DMS114 treated with DMSO at 0.1 percent for 48 hours (cell line): ENCODE results near the gene LRRC46.
A peak's percentile ranks its signal among the peaks of the same experiment; 100 is the strongest.

Experiments used
- DNase-seq: peaks from one replicate; lab custom pipeline; 2025; ENCODE audit not compliant: unreplicated experiment; lab: John Stamatoyannopoulos, UW

LRRC46 gene

GRCh38 chr17:47830396-47831002 lies 971 bp upstream of the LRRC46 start:
- no peak for DNase-seq

DNA sequence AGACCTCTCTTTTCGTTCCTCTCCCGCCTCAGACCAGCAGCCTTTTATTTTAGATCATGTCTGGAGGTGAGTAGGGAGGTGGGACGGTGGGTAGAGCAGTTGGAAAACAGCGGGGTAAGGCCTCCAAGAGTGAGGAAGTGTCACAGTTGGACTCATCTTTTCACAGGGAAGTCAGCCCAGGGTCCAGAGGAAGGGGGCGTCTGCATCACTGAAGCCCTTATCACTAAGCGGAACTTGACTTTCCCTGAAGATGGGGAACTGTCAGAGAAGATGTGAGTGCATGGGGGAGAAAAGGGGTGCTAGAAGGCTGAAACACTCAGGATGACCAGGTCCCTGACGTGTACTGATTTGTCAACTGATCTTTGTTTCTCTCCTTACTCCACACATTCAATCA lies 461 bp downstream of the LRRC46 start:
- DNase-seq = no peak

DNA sequence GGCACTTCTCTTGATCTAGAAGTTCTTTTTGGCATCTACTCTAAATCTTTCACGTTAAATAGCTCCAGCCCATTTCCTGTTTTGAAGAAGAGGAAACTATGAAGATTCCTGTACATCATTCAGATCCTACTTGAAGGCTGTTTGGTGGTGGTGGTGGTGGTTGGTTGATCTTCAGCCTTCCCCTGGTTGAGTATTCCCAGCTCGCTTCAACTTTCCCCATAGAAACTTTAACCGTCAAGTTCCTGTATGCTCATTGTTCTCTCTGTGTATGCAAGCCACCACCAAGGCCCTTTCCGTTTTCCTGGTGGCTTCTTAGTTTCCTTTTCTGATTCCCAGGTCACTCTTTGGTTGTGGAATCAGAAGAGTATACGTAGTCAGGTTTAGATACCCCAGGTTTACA lies 3.3 kb downstream of the LRRC46 start:
- no peak for DNase-seq

DNA sequence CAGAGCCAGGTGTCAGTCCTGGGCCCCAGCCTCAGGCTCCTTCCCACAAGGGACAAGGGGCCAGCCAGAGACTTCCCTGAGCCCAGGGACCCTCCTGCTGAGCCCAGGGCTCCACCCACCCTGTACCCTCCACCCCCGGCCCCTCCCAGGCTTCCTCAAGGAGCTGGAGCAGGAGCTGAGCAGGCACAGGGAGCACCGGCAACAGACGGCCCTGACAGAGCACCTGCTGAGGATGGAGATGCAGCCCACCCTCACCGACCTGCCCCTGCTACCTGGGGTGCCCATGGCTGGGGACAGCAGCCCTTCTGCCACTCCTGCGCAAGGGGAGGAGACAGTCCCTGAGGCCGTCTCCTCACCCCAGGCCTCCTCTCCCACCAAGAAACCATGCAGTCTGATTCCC lies 5.1 kb downstream of the LRRC46 start:
- no peak for DNase-seq

- no peak for DNase-seq
Measured at GRCh38 chr17:47837401-47838039, 6.0 kb downstream of the LRRC46 start.

DNA sequence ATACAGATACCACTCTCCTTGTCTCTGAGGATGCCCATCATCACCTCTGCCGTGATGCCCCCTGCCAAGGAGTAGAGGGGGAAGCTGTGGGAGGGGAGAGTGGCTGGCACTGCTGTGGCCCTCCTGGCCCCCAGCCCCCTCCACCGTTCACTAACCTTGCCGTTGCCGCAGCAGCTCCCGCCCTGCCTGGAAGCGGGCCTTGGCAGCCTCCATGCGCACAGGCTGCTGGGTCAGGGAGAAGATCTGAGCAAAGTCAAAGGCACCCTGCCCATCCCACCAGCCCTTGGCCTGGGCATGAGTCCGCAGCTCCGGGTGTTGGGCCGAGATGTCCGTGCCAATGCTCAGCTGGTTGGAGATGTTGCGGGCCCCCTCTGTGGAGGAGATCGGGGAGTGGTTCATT lies 7.2 kb downstream of the LRRC46 start:
- no peak for DNase-seq

DNA sequence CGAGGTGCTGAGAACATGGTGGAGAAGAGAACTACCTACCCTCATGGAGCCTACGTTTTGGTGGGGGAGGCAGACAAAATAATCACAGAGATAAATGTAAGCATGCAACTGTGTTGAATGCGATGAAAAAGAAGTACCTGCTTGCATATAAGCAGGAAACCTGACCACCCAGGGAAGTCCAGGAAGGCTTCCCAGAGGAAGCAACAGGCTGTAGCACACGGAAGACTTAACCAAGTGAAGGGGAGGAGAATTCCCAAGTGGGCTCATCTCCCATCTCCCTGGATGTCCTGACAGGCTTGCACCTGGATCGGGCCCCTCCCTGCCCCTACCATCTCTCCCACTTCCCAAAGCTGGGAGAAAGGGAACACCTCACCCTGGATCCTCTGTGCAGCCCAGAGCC lies 7.6 kb downstream of the LRRC46 start:
- no peak for DNase-seq

DNA sequence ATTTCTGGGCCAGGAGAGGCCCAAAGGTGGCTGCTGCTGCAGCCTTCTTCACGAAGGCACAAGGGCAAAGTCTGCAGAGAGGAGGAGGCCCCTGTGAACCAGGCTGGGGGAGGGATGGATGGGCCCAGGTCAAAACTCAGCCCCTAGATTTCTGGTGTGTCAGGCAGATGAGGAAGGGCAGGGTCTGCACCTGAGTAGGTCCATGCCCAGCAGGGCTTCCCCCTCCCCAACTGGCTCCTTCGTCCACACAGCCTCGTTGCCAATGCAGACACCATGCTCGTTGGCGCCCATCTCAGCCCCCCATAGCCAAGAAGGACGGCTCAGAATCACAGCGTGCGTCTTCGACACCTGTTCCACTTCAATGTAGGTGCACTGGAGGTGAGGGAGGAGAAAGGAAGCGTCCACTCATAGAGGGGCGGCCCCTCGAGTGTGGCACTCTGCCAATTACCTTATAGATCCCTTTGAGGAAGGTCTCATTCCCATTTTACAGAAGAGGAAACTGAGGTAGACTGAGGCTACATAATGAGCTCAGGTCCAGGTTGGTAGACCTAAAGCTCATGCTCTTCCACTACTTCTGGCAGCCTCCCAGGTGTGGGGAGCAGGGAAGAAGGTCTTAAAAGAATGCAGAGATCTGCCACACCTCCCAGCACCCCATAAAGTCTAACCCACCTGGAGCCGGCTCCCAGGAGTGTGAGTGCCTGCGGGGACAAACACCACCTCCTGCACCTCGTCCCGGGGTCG lies 8.7 kb downstream of the LRRC46 start:
- DNase-seq = no peak

DNA sequence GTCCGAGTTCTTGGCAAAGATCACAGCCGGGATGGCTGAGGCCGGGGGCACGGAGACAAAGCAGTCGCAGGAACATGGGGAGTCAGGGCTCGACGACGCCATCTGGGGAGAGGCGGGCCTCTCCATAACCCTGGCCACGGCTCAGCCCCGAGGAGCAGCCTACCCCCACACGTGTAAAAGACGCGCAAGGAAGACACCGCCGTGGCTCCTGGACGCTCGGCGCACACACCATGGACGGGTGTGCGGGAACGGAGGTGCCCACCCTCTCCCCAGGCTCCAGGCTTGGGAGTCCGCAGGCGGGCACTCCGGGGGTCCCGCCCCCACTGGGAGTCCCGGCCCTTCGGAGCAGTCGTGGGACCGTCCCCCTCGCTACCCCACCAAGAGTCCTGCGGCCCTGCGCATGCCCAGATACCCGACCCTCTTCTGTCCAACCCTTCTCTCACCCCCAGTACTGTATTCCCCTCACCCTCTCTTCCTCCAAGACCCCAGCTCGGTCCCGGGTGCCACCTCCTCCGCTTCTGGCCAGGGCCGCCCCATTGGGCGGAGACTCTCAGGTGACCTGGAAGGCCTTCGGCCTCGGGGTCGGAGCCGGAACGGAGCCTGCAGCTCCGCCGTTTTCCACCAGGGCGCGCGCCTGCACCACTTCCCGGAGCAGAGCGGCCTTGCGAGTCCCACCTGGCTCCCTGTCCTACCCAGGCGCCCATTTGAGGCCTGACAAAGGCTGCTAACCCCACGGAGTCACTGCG lies 9.4 kb downstream of the LRRC46 start, which contains the start of gene SCRN2:
TSS of gene SCRN2 (minus strand) at position 532 of the 746 bp plus-strand sequence. CDS start at position 102, 430 bp downstream.
- peak; percentile 69 for DNase-seq

- DNase-seq = no peak
Measured at GRCh38 chr17:47841488-47842291, 10.2 kb downstream of the LRRC46 start.

DNA sequence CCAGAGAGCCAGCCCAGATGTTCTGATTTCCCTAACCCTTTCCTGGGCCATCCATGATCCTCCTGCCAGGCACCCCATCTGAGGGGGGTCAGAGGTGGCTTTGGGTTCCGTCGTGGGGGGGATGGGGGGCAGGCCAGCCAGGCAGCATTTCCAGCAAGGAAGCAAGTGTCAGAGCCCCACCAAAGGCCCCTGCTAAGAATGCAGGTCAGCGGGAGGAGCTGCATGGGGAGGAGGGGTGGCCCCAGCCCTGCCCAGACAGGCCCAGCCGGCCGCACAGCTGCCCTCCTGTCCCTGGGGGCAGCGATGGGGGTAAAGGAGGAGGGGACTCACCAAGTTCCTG lies 11.9 kb downstream of the LRRC46 start:
- no peak for DNase-seq

DNA sequence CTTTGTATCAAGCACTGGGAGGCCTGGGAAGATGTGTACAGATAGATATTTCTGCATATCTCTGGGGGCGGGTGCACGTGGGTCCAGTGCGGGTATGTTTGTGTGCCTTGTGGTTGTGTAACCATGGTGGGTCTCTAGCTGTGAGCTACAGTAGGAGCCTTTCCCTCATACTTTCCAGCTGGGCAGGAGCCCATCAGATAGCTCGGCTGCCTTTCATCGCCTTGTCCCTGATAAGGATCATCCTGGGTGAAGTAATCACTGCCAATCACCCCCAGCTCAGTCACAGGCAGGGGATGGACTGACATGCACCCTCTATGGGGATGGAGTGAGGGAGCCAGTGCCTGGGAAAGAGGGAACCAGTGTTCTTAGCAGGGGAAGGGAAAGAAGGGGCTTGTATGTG lies 12.8 kb downstream of the LRRC46 start:
- DNase-seq = no peak

DNA sequence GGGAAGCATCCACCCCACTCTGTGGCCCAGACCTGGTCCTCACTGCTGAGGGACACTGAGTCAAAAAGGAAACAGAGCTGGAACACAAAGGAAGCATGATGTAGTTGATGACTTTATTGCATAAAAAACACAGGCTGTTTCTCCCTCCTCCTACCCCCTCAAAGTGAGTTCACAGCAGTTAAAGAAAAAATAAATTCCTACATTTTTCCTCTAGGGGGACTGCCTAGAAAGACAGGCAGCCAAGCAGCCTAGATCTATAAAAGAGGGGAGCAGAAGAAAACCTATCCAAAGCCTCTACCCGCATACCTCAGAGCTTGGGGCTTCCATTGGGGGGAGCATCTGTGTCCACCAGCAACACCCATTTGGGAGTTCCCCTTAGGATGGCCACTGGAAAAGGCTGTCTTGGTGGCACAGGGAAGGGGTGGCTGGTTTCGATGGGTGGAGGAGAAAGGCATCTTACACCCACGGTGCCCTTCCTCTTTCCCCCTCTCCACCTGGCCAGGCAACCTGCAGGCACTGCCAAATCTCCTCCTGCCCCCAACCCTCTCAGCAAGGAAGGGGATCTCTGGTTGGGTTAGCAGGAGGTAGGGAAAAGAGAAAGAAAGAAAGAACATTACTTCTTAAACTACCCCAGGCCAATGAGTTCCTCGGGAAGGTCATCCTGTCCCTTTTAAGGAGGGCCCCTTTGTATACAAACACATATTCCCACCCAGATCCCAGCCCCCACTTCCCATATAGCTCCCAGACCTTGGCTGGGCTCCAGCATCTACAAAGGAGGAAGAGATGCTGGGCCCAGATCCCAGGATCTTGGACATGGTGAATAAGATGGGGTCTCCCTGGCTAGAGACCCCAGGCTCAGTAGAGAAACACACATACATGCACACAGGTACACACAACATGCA lies 13.6 kb downstream of the LRRC46 start:
- peak; percentile 6 for DNase-seq

DNA sequence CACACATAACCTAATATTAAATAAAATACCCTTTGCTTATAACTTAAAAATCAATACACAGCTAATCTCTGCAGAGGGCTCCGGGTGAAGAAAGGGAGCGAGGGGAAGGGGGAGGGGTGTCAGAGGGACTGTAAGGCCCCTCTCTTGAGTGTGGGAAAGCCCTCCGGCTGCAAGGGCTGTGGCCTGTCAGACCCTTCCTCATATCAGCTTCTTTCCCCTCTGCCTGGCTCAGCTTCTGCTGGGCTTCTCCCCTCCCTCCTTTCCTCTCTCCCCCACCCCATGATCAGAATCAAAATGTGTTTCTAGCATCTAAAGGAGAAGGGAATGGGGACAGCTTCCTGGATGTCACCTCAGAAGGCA lies 14.2 kb downstream of the LRRC46 start:
- no peak for DNase-seq

GRCh38 chr17:47846716-47847340 lies 15.4 kb downstream of the LRRC46 start:
- DNase-seq = no peak

DNA sequence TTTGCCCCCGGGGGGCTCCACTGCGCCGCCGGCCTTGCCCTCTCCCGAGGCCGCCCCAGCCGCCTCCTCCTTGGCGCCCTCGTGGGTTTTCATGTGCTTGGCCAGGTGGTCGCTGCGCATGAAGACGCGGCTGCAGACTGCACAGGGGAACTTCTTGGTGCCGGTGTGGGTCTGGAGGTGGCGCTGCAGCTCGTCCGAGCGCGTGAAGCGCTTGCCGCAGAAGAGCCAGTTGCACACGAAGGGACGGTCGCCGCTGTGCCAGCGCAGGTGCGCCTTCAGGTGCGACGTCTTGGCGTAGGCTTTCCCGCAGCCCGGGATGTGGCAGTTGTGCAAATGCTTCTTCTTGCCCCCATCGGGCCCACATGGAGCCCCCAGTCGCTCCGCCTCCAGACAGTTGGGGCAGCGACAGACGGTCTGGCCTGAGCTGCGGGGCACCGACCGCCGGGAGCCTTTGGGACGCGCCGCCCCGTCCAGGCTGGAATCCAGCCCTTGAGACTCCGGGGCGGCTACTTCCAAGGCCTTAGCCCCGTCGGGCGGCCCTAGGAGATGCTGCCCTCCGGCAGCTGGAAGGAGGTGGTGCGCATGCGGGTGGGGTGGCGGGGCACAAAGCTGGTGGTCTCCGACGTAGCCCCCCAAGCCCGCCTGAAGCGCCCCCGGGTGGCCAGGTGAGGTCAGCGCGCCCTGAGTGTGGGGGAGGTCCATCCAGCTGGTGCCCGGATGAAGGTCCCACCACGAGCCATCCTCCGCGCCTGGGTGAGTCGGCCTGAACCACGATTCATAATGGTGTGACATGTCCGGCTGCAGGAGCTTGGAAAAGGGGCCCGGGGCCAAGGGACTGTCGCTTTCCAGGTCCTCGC lies 16.1 kb downstream of the LRRC46 start:
- DNase-seq = no peak

- no peak for DNase-seq
Measured at GRCh38 chr17:47848198-47848513, 16.7 kb downstream of the LRRC46 start.

DNA sequence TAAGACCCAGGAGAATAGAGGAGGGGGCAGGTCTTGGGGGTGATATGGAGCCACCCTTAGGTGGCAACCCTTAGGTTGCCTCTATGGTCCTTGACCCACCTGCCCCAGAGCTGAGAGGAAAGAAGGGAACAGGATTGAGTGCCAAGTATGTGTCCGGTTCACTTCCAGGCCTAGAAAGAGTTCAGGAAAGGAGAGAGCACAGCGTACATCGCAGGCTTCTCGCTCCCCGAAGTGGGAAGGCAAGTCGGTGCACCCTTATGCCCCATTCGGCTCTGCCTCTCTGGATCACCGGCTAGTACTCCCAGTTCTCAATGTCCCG lies 18.9 kb downstream of the LRRC46 start:
- DNase-seq = no peak
